HG02678 (cell line): ENCODE data around the gene THEMIS2.

ENCODE experiments used
- ATAC-seq: cut with Tn5 transposase; IDR thresholded peaks from one replicate; pipeline ENCODE4 v1.9.1; 2021; ENCODE audit warnings: mild to moderate bottlenecking, moderate library complexity; ENCODE audit not compliant: unreplicated experiment

Gene THEMIS2

GRCh38 chr1:27885114-27885528, 12.8 kb downstream of the THEMIS2 start:
- no peak for ATAC-seq

DNA sequence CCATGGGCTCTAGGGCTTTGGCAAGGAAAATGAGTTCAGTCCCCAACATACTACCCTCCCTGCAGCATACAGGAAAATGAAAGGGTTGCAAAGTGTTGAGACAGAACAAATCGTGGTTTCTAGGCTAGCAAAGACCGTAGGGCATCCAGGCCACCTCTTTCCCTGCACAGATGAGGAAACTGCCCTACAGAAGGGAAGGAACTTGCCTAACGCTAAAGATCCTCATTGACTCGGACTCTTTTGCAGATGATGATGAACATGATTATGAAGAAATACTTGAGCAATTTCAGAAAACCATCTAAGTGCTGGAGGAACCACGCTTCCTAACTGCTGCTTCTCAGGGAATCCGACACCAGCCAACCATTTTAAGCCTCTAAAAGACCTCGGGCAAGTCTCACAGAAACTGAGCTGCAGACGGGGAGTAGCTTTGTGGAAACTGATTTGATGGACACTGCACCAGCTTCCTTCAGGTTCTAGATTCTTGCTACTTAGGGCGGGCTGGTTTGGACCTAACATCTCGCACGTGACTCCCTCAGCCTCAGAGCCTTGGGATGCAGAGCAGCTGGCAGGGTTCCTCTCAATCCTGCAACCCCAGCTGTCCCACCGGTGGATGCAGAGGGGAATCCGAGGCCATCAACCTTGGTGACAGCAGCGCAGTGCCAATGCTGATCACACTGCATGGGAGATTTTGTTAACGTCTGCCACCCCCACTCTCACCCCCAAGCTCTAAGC, 13.4 kb downstream of the THEMIS2 start:
- ATAC-seq: no peak

DNA sequence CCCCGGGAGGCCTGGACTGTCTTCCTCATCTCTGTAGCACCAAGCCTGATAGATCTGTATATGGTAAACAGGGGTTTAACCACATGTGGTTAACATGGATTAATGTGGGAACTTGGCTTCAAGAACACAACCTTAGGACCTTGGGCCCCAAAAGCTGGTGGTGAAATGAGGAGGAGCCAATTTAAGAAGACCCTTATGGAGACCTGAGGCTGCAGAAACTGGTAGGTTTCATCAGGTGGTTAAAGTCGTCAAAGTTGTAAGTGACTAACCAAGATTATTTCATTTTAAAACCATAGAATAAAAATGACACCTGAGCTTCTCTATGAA, 14.0 kb downstream of the THEMIS2 start:
- no peak for ATAC-seq

DNA sequence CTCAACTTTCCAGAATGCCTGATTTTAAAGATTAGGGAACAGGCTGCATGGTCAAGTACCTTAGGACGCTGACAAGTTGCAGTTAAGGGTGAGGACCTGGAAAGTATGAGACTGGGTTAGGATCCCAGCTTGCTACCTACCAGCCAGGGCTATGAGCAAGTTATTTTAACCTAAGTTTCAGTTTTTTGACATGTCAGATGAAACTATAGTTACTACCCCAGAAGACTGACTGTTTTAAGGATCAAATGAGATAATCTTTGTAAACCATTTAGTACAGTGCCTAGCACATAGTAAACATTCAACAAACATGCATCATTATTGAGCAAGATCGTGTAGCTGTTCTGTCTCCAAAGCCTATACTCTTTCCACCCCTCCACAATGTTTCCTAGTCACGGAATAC, 14.4 kb downstream of the THEMIS2 start:
- no peak for ATAC-seq

DNA sequence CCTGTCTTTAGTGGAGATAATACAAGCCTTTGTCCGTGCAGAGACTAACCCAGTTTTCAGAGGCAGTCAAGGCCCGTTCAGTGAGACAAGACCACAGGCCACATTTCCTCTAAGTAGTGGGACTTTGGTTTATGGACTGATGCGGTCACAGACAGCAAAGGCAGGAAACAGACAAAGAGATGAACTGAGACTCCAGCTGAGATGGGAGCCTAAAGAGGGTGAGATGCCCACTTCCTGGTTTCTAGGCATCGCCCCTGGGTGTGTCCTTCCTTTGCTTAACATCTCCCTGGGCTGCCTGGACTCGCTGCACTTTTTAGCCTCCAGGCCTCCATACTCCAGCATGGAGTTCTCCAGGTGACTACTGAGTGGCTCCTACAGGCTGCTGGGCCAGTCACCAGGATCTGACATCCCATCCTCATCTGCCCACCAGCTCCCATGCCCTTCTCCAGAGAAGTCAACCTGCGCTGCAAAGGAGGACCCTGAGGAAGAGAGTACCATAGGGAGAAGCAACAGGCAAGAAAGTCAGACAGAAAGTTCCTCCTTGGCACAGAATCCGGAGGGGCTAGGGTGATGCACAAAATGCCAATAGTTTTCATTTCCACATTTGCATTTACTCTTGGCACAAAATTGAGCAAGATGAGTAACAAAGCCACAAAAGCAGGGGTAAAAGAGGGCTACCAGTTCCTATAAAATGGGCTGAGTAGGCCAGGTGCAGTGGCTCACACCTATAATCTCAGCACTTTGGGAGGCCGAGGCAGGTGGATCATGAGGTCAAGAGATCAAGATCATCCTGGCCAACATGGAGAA, 15.1 kb downstream of the THEMIS2 start:
- no peak for ATAC-seq

DNA sequence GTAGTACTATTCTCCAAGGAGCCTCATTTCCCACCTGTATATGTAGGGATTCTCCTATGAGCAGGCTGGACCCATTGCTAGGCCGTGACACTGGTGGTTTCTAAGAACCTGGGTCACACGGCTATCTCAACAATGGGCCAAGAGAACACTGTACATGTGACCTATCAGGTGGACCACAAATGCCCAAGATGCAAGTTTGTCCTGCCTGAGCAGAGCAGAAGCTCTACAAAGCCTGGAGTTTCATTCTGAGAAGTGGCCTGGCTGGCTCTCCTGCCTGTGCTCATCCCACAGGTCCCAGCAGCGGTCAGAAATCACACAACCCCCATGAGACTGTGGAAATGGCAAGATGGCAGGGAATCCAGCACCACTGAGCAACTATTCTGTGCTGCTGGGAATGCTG, 17.2 kb downstream of the THEMIS2 start:
- no peak for ATAC-seq

DNA sequence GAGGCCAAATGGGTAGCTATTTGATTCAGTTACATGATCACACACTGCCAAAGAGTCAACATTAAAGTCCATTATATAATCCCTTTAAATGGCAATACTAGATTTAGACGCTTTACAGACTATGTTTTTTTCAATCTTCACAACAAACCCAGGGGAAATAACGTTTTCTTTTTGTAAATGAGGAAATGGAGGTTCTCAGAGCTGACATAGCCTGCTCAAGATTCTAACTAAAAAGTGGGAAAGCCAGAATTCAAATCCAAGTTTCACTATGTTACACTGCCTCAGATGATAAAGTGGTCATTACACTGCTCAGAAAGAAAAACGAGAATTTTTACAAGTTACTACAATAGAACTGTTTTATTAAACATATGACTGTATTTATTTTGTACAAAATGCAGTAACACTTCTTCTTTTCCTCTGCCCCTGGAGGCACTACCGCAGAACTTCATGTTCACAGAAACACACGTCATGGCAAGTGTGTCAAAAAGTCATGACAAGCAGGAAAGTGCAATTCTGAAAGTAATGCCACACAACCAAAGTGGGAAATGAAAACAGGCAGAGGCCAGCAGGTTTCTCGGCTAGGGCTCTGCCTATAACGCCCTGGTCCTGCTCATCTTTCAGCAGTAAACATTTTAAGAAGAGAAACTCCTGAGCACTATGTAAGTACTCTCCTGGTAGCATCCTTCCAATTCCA, 19.0 kb downstream of the THEMIS2 start:
- peak; percentile 41 for ATAC-seq

DNA sequence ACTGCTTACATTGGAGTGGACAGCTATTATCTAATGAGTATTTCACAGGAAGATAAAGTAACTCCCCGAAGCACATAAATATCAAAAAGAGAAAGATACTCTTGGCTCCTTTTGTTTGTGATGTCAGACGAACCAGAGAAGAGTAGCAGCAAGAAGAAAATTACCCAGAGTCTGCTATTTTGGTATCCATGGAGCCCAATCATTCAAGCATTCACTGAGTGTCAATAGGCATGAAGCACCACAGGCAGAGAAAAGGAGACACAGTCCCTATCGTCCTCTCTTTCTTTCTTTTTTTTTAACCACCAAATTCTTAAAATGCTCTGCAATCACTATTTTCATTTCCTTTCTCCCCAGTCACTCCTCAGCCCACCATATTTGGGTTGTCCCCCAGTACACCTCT, 22.2 kb downstream of the THEMIS2 start:
- no peak for ATAC-seq

DNA sequence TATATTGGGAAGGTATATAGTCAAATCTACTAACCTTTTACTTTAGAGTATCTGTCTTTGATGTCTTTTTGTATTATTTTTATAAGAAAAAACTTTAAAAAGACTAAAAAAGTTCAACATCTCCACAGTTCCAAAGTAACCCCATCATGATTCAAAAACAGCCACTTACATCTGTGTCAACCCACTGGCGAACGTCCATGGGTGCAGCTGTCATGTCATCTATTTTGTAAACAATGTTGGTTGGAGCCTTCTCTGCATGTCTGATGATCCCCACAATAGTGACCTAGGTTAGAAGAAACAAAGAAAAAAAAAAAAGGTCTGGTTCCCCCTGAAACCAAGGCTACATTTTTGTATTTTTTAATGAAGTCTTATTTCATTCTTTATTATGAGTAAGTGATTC, 34.4 kb downstream of the THEMIS2 start:
- no peak for ATAC-seq

DNA sequence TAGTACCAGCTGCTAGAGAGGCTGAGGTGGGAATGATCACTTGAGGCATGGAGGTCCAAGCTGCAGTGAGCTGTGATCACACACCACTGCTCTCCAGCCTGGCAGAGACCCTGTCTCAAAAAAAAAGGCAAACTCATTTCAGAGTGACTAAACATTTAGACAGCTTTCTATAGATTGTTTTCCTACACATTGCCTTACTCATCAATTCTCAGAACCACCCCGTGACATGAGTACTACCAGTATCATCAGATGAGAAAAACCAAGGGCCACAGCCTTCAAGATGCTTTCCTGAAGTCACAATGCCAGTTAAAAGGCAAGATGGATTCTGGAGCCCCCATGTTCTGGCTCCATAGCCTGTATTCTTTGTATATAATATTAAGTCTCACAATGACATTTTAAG, 40.1 kb downstream of the THEMIS2 start:
- ATAC-seq: no peak

GRCh38 chr1:27915082-27915575, 42.8 kb downstream of the THEMIS2 start:
- ATAC-seq: no peak

DNA sequence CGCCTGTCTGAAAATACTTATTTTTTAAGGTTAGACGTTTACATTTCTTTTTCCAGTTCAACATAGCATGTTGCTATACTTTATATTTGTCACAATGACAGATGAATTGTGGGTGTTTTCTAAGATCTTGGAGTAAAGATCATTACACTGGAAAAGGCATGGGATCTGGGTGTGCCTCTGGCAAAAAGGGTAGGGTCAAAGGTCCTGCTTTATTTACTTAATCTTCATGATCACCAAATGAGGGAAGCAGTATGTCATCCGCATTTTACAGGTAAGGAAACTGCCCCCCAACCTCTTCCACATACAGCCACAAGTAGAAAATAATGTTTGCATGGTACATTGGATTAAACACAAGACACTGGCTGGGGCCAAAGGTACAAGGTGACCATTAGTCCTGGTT, 49.9 kb downstream of the THEMIS2 start:
- no peak for ATAC-seq

GRCh38 chr1:27928216-27928954, 56.0 kb downstream of the THEMIS2 start:
- ATAC-seq: no peak

- ATAC-seq: no peak
These were observed 58.8 kb downstream of the THEMIS2 start for GRCh38 chr1:27931184-27931583.

GRCh38 chr1:27931759-27932158, 59.4 kb downstream of the THEMIS2 start:
- ATAC-seq: no peak

DNA sequence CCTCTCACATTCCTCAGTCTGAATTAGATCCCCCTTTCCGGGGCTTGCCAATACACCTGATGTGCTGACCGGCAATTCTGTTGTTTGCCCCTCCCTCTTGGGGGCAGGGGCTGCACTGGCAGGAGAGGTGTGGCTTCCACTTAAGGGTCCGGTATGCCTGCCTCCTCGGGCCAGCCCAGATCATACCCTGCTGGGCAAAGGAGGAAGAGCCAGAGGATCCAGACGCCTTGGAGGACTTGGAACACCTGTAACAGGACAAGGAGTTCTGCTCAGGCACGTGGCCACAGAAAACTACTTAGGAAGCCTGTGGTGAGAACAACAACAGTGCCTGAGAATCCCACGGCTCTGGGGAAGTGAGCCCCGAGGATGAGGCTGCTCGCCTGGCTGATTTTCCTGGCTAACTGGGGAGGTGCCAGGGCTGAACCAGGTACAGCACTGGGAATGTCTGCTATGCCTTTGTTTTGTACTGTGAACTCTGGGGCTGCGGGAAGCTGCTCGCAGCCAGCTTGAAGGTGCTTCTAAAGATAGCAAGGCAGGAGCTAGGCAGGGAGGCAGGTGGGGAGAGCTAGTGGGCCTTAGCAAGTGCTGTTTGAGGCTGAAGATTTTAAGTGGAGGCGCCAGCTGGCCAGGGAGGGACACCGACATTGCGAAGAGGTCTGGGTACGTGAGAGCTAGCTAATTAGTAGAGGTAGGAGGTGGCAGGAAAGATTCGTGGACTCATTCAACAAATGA, 62.6 kb downstream of the THEMIS2 start, which contains the start of gene SMPDL3B:
TSS of gene SMPDL3B (plus strand) at position 183 of the 732 bp plus-strand sequence. CDS start at position 367, 184 bp downstream.
- no peak for ATAC-seq

DNA sequence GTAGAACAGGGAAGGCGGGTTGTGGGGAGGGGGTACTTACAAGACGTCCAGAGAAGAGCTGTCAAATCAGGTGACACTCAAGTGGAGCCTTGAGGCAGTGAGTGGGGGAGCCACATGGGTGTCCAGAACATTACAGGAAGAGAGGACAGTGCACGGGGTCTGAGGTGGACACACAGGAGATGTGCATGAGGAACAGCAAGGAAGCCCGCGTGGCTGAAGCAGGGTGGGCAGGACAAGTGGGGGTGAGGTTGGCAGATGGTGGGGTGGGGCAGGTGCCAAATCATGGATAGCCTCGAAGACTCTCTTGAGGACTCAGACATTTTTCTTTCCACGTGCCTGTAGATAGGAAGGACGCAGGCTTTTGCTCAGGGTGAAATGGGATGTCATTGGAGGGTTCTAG, 63.4 kb downstream of the THEMIS2 start:
- ATAC-seq: no peak
